Hematopoietic multipotent progenitor cell treated with erythropoietin and hydrocortisone succinate and interleukin-3 and kit ligand, for 17 days (in vitro differentiated cells): ENCODE data around the gene TRIM40.

Experiments
- DNase-seq: peaks from one replicate; pipeline ENCODE4 v3.0.0-alpha.2; 2015; ENCODE audit warnings: low spot score

The TRIM40 gene, protein sequence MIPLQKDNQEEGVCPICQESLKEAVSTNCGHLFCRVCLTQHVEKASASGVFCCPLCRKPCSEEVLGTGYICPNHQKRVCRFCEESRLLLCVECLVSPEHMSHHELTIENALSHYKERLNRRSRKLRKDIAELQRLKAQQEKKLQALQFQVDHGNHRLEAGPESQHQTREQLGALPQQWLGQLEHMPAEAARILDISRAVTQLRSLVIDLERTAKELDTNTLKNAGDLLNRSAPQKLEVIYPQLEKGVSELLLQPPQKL

DNA sequence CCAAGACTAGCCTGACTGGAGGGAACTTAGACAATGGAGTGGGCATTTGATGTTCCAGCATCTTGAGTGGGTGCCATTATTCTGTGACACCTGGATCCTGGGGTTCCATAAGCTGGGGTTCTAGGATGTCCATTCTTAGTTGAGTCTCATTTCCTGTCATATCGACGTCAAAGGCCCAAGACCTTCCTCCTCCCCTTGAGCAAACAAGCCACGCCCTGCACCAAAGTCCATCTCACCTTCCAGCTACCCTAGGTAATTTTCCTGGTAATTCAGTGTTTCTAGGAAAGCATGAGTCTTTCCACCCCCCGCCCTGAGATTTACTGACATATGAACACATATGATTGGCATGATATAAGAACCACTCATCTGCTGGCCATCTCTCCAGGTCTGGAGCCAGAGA is at the start of gene TRIM40:
Gene TRIM40, plus strand, starts transcription at position 384 of the 400 bp plus-strand sequence. CDS start 897 bp downstream, outside the sequence.
- DNase-seq: no peak

DNA sequence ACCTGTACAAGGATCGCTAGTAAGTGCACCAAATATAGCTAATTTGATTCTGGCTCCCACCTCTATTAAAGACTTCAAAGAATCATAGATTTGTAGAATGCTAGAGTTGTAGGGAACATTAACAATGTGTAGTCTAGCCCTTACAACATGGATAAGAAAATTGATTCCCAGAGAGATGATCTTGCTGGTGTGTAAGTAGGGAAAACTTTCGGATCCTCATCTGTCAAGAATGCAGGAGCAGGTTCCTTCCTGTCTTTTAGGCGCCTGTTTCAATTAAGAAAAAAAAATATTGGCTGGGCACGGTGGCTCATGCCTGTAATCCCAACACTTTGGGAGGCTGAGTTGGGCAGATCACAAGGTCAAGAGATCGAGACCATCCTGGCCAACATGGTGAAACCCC is 48.1 kb upstream of the TRIM40 start:
- no peak for DNase-seq

DNA sequence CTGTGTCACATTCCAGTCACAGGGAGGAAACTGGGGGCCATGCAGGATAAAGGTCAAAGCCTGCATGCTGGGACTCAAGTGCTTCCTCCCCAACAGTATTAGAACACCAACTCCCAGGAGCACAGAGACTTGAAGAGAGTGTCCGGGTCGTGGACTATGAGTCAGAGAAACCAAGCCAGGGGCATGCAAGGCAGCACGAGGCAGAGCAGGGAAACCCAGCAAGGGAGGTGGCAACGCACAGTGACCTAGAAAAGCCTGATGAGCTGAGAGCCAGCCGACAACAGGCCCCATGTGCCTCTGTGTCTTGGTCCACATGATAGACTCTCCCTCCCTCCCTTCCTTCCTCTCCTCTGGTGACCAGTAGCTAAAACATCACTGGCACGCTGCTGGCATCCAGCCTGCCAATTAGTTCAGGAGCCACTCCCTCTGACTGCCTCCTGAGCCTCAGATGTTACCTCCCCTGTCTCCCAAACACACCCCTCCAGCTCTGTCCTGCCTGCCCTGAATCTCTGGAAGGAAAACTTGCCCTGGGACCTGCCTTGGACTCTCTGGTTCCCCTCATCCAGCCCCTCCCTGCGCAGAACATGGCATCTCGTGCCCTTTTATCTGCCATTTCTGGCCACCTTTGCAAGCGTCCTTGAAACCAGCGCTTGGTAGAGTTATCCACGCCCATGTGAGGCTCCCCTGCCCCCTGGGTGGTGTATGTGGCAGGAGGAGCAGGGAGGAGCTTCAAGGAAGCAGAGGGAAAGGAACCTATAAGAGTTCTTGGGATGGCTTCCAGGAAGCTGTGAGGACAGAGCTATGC is 44.2 kb upstream of the TRIM40 start:
- no peak for DNase-seq

DNA sequence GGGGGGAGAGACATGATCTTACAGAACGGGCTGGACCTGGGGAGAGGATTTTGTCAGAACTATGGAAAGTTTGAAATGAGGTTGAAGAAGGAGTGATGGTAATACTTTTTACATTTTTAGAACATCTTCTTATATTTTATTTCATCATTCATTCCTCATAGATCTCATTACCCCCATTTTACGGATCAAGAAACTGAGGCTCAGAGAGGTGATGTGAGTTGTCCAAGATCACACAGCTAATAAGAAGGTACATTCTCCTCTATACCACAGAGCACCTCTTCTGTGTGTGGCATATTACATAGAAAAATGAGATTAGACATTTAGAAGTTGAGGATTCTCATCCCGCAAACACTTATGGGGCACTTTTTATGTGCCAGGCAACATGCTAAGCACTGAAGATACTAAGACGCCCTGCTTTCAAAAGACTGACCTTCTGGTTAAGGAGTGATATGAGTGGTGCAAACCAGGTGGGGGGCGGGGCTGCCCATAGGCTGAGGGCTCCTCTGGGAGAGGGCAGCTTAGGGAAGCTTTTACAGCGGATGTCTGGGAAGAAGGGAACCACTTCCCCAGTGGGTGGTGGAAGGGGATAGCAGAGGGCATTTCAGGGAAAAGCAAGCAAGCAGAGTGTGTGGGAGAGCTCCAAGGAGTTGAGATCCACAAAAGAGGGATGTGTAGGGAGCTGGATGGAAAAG is 42.9 kb upstream of the TRIM40 start:
- DNase-seq: no peak

DNA sequence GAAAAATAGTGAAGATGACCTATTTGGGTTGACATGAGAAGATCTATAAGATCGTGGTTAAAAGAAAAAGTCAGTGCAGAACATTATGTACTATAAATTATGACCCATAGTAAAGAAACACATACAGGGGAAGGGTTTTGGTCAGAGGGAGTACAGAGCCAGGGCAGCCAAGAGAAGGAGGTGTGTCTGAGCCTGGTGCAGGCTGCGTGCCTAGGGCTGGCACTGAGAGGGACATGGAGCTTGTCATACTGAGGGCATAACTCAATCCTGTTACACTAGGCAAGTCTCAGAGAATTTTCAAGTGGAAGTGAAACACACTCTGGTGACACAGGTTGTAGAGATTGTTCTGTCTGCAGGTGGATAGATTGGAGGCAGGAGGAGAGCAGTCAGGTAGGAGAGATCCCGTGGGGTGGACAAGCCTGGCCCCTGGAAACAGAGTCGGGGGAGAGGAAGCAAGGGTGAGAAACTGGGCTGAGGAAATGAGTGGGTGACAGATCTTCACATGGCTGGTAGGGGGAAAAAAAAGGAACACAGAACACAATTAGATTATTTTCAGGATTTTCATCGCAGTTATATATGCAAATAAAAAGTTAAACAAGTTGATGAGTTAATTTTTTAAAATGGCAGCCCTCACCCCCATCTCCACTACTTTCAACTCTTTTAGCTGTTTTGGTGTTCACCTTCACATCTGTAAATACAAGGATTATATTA is 41.8 kb upstream of the TRIM40 start:
- no peak for DNase-seq

DNA sequence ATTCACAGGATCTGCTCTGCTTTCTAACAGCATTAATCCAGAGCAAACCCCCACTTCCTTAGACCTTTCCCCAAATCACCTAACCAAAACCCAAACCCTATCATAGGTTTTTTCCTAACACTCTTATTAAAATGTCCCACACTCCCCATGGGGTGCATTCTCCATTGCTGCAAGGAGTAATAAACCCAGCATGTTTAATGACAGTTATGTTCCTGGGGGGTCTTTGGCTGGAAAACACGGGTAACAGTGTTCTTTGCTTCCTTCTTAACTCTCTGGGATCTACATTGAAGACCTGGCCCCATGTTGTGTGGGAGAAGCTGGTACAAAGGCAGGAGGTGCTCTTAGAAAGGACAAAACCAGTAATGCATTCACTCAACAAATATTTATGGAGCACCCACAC is 39.1 kb upstream of the TRIM40 start:
- DNase-seq: no peak

DNA sequence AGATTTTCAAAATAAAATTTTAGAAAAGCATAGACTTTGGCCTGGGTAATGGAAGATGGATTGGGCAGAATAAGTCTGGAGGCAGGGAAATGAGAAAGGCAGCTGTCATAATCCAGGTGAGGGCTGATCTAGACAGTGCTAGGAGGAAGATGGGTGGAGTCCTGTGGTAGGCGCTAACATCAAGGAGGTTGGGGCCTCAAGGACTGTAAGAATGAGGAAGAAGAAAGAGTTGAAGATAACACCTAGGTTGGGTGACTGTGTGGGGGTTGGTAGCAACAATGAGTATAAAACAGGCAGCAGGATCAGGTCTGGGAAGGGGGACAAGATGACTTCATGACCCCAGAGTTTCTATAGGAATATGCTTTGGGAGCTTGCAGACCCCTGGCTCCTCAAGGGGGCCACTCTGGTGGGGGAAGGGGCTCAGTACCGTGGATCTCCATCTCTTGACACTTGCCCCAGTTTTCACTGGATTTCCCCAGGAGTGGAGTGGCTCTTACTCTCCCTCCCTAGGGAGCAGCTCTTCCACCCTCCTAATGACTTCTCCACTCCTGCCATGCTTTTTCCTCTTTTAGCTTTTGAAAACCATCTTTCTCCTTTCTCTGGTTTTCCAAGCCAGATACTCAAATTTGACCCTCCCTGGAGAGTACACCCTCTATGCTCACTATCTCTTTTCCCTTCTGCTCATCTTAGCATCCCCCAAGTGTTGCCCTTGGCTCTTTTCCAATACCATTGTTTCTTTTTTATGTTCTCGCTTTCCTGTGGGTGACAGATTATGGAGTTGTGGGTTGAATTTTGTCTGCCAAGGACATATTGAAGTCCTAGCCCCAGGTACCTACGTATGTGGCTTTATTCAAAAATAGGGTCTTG is 37.8 kb upstream of the TRIM40 start:
- no peak for DNase-seq

DNA sequence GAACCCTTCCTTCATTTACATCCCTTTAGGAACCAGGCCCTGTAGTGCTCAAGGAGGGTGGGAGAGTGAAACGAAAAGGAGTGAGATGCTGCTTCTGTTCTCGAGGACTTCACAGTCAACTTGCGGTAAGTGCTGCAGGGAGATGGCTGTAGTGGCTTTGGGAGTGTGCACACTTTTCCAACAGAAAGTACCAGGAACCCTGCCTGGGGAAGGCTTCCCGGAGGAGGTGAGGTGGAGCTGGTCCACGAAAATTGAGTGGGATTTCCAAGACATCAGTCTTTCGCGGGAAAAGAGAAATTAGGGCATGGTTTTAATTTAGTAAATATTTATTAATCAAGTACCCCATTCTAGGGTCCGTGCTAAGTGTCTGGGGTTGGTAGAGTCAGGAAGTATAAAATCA is 35.8 kb upstream of the TRIM40 start:
- no peak for DNase-seq

DNA sequence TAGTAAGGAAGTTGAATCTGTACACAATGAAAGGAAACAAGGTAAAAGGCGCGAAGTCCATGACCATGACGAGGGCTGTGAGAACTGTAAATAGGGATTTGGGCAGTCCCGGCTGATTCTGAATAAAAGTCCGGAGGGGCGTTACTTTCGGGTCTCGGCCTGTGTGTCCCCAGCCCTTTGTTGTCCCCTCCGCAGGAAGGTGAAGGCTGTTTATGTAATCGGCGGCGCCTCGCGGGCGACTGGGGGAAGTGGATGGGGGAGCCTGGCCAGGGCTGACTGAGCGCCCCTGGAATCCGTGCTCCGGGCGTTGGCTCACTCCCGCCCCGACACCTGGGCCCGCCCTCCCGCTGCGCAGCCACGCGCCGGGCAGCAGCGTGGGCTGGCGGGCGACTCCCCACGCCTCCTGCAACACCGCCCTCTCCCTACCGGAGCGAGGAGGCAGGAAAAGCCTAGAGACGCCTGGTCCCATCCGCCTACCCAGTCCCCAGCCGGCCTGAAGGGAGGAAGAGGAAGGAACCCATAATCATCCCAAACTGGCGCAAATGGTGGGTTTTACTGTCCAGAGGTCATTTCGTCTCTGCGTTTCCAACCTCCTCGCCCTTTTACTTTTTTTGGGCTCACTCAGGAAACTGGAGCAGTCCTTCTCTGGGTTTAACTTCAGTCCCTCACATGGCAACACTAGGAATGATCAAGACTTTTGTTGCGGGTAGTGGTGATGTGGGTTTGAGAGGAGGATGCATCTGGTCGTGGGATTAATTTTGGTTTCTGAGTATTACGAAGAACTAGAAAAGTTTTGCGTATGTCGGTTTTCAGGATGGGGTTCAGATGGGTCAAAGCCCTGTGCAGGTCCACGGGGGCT is 35.1 kb upstream of the TRIM40 start:
- no peak for DNase-seq

DNA sequence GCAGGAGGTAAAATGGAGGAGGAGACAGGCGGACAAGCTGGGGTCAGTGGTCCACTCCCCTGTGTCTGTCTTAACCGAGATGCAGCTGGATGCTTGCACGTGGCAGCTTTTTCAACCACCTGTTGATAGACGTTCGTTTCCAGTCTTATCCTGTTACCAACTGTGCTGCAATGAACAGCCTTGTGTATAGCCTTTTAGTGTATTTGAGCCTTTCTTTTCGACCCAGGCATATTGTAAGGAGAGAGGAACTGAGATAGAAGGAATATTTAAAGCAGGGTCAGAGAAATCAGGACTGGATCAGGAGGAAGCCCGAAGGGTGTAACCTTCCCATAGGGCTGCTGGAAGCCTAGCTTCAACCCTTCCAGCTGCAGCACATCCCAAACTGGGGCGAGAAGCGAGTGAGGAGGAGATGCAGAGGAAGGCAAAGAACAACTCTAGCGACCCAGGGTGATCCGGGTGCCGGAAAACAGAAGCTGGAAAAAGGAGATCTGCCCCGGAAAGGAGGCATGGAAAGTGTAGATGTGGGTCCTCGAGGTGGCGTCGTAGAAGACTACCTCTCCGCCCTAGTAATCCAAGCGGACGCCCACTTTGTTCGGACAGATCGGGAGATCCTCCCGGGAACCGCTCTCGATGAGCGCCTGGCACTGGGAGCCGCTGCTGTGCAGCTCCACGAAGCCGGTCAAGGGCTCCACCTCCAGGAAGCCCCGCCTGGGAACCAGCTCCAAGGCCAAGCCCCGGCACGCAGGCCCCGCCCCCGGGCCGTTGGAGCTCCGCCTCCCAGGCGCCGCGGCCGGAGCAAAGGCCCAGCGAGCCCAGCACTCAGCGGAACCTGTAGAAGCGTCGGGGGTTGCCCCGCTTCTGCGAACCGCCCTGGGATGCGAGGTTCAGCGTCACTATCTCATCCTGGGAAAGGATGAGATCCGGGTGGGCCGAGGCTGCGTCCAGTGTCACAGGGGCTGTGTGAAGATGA is 34.2 kb upstream of the TRIM40 start:
- DNase-seq: peak; percentile 93

DNA sequence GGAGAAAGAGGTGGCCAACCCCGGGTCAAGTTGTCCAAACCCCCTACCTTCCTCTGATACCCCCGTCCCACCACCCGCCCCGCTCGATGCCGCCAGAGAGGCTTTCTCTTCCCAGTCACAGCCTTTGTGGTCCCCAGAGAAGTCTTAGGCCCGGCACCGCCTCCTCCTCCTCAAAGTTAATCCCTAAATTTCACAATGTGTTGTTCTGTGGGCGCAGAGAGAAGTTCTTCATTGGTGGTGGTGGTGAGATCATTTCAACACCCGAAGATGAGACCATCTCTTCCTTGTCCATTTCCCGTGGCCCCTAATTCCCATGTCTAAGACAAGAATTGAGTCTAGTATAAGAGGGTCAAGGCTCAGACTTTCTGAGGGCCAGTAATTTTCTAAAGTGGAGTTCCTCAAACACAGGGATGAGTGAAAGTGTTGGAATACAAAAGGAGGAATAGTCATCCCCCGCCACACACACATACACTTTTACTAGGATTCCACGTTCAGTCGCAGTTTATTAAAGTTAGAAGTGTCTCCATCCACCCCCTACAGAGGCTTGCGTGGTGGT is 33.4 kb upstream of the TRIM40 start:
- DNase-seq: no peak

DNA sequence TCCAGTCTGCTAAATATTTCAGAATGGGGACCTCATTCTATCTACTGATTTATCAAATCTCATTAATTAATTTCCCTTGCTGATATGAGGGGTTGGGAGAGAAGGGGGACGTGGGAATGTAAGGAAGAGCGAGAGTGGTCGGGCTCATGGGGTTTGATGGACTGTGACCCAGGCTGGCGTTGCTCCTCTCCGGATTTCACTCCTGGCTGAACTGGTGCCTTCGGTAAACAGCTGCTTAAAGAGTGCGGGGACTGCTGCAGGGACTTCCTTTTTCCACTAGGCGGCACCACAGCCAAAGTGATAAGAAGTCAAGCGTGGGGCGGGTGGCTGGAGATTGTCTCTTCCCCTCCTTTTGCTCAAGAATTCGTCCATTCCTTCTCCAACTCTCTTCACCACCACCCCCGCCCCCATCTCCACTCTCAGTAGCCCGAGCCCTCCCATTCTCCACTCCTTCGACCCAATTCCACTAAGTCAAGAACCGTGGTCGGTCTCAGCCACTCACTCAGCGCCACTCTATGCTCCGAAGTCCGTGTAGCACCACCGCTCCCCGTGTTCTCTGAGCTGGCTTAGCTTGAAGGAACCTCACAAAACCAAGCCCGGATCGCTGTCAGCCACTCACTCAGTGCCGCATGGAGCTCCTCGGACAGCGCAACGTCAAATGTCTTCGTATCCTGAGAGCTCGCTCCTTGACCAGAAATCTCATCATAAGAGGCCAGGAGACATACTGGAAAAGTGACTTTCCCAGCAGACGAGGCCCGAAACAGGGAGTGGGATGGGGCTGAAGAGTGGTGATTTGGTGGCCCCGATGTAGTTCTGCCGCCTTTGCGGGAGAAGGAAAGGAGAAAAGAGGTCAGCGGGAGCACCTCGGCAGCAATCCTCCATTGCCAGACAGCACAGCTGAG is 32.7 kb upstream of the TRIM40 start:
- peak; percentile 96 for DNase-seq

DNA sequence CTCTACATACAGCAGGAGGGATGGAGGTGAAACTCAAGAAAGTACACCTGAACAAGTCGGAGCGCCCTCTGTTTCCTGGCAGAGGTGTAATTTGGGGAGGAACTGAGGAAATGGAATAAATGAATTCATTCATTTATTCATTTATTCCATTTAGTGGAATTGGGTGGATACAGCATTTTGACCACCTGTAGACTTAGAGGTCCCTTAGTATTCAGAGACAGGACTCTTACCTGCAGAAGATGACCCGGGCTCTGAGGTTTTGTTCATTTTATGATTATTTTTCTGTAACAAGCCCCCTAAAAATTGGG is 32.1 kb upstream of the TRIM40 start:
- DNase-seq: no peak

DNA sequence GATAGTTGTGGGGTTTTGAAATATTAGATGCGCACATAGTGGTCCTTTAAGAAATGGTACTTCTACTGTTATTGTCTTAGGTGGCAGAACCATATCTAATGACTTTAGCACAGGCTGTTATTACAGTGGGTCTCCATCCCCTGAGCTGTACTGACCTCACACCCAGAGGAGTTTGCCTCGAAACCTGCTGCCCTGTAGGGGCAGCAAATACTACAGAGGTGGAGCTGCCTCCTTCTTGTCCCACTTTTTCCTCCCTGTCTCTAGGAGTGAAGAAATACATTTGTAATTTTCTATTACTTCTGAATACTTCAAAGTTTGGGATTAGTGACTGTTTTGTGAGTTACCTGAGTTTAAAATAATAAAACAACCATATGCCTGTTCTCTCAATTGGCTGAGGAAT is 31.3 kb upstream of the TRIM40 start:
- DNase-seq: no peak

DNA sequence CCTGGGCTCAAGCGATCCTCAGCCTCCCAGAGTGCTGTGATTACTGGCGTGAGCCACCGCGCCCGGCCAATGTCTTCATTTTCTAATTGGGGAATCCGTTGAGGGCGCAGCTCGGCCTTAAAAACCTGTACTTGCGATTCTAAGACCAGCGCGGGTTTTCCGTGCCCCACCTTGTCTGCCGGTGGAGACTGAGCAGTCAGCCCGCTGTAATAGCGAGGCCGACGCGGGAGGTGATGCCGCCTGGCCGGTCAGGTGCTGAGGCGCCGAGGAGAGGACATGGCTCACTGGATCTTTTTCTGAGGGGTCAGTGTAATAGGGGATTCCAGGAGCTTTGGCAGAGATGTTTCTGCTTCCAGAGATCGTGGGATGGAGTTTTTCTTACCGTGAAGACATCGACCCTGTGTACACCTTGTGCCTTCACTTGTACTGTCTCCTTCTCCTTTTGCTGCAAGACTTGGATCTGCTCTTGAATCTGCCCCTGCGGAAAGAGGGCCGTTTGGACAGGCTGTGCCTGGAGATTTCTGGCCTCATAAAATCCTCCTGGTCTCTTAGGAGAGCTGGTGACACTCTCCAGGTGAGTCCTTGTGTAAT is 24.6 kb upstream of the TRIM40 start:
- no peak for DNase-seq

DNA sequence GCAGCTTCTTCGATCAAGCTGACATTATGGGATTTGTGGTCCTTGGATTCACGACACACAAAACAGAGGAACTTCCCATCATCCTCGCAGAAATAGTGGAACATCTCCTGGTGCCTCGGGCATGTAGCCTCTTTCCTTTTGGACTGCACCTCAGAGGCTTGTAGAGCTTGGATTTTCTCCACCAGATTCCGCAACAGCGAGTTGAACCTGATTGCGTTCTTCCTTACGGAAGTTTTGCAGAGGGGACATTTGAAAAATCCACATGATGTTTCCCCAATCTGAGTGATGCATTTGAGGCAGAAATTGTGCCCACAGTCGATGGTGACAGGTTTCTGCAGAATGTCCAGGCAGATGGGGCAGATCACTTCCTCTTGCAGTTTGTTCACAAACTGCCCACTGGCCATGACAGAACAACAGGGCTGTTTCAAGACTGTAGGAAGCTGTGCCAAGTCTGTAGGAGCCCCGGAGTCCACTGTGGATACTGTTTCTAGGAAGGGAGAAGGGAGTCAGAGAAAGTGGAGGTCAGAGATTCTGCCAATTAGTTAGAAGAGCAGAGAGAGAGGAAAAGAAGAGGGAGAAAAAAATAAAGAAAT is 23.4 kb upstream of the TRIM40 start:
- DNase-seq: no peak
